Endothelial cell of umbilical vein (primary cell): Measurements from ENCODE around the gene COPB1. TPM values are rescaled to one million over a fixed set of nuclear protein-coding genes. Genes with fewer than 3 reads are reported as not detected.

Source experiments
- BruUV-seq: library from RNA; stranded (reverse); fragments of 400-500 nt; replicated peaks from 2 replicates; lab custom pipeline; 2021; lab: Mats Ljungman, UMichigan
- CTCF ChIA-PET: fragments of 300-600, 350-600 bp; sonication (Branson Sonifier 250); formaldehyde crosslinking; loops from one replicate; lab custom pipeline; 2021; ENCODE audit warnings: antibody characterized with exemption, inconsistent platforms; lab: Charles Lee
- POLR2A ChIA-PET: fragments of 300-600, 350-600 bp; sonication (Branson Sonifier 250); formaldehyde crosslinking; loops from one replicate; lab custom pipeline; 2021; ENCODE audit warnings: antibody characterized with exemption, inconsistent platforms; lab: Charles Lee
- DNase-seq: peaks from one replicate; pipeline ENCODE4 v3.0.0-alpha.2; 2011; ENCODE audit warnings: low read depth, low spot score
- FAIRE-seq: peaks from 2 replicates; lab custom pipeline; 2011; peaks lifted over from hg19 to GRCh38; lab: Jason Lieb, UNC
- H2AFZ ChIP-seq: 2 replicates; pipeline ENCODE4 v1.6.0; 2012; ENCODE audit warnings: low read depth, low read length, control low read depth, inconsistent platforms
- H3K27ac ChIP-seq: 2 replicates; pipeline ENCODE4 v1.5.1; 2011; ENCODE audit warnings: low read depth, mild to moderate bottlenecking, control low read depth, low read length, moderate library complexity; ENCODE audit not compliant: insufficient read depth
- H3K27me3 ChIP-seq, 2 experiments: 2 replicates each; pipeline versions ENCODE4 v1.6.0 to v1.6.1; 2011; ENCODE audit warnings: low read length in 2 of 2, mixed read lengths in 1 of 2; ENCODE audit not compliant: control insufficient read depth in 2 of 2, insufficient read depth in 2 of 2
- H3K36me3 ChIP-seq, 2 experiments: 2 replicates in 1 of 2; 3 replicates in 1 of 2; pipeline ENCODE4 v1.5.1; 2011; ENCODE audit warnings: low read length in 2 of 2, mild to moderate bottlenecking in 1 of 2, moderate library complexity in 1 of 2; ENCODE audit not compliant: control insufficient read depth in 2 of 2, insufficient read depth in 2 of 2; ENCODE audit errors: extremely low read depth in 1 of 2
- H3K4me1 ChIP-seq: 3 replicates; pipeline ENCODE4 v1.5.1; 2011; ENCODE audit warnings: mild to moderate bottlenecking, low read length; ENCODE audit not compliant: control insufficient read depth, insufficient read depth; ENCODE audit errors: extremely low read depth
- H3K4me2 ChIP-seq: 2 replicates; pipeline ENCODE4 v1.6.1; 2011; ENCODE audit warnings: low read length, control low read depth, mixed read lengths; ENCODE audit not compliant: insufficient read depth
- H3K4me3 ChIP-seq, 3 experiments: fragments of 200-600 bp in 1 of 3; sonication (generic), shearing (Covaris generic) in 1 of 3; replicated peaks in 1 of 3; 2 replicates each; pipeline ENCODE4 v1.5.1; 2011 to 2016; ENCODE audit warnings: control low read depth in 3 of 3, low read length in 3 of 3, mild to moderate bottlenecking in 2 of 3, inconsistent platforms in 1 of 3, low read depth in 1 of 3, moderate library complexity in 1 of 3; ENCODE audit not compliant: insufficient read depth in 1 of 3
- H3K79me2 ChIP-seq: 2 replicates; pipeline ENCODE4 v1.6.0; 2012; ENCODE audit warnings: low read length, inconsistent platforms; ENCODE audit not compliant: control insufficient read depth, insufficient read depth
- H3K9ac ChIP-seq: replicated peaks from 2 replicates; pipeline ENCODE3; 2011; ENCODE audit warnings: low read length, control low read depth; ENCODE audit not compliant: insufficient read depth; ENCODE audit errors: extremely low read depth
- H3K9me1 ChIP-seq: replicated peaks from 3 replicates; pipeline ENCODE4 v1.6.0; 2011; ENCODE audit warnings: mild to moderate bottlenecking, low read length; ENCODE audit not compliant: control insufficient read depth, insufficient read depth; ENCODE audit errors: extremely low read depth
- H3K9me3 ChIP-seq: replicated peaks from 2 replicates; pipeline ENCODE4 v1.5.1; 2012; ENCODE audit warnings: low read length, inconsistent platforms; ENCODE audit not compliant: control insufficient read depth, insufficient read depth
- H4K20me1 ChIP-seq: replicated peaks from 2 replicates; pipeline ENCODE3; 2011; ENCODE audit warnings: mild to moderate bottlenecking, low read length; ENCODE audit not compliant: control insufficient read depth, insufficient read depth; ENCODE audit errors: extremely low read depth
- EZH2 ChIP-seq: IDR thresholded peaks from 2 replicates; pipeline ENCODE4 v1.6.1; 2012; ENCODE audit warnings: borderline replicate concordance, low read depth, mild to moderate bottlenecking, moderate library complexity, low read length, inconsistent platforms; ENCODE audit not compliant: severe bottlenecking
- GATA2 ChIP-seq: IDR thresholded peaks from 2 replicates; pipeline ENCODE4 v1.7.0; 2011; ENCODE audit warnings: low read depth, mild to moderate bottlenecking, moderate library complexity, mixed read lengths, low read length; ENCODE audit not compliant: insufficient read length, insufficient read depth
- JUN ChIP-seq: IDR thresholded peaks from 2 replicates; pipeline ENCODE4 v1.6.1; 2011; ENCODE audit warnings: borderline replicate concordance, low read depth; ENCODE audit not compliant: insufficient read length, insufficient read depth
- POLR2AphosphoS5 ChIP-seq: IDR thresholded peaks from 2 replicates; pipeline ENCODE4 v1.6.1; 2012; ENCODE audit warnings: low read depth, mild to moderate bottlenecking, control low read depth, low read length, moderate library complexity; ENCODE audit not compliant: insufficient read depth
- dilution Hi-C: fragments of 300-500 bp; cut with MboI; formaldehyde crosslinking; loops from one replicate; pipeline ENCODE4 v1.15.0; 2019; ENCODE audit warnings: low sequenced_read_pairs; ENCODE audit not compliant: extremely low pct_ligation_motif_present
- intact Hi-C: fragments of 100-400 bp; cut with micrococcal nuclease; formaldehyde crosslinking; loops from one replicate; pipeline ENCODE4 v1.10.0; 2022
- polyA plus RNA-seq, 4 experiments: library from polyadenylated mRNA; depleted of rRNA in 3 of 4; stranded (reverse) in 3 of 4; unstranded in 1 of 4; fragments of >200 nt; gene quantifications; 2 replicates each; pipeline versions ENCODE4 v1.2.1 to v1.2.3, GENCODE V29; 2011 to 2012; ENCODE audit warnings: missing spikeins in 1 of 4
- total RNA-seq: library from RNA; stranded (reverse); gene quantifications from 2 replicates; pipeline ENCODE4 v1.2.3, GENCODE V29; 2021
- TF ChIP-seq, protein P1 (sequence below), 2 donors: IDR thresholded peaks; 1 replicate in 1 of 2; 2 replicates in 1 of 2; pipeline ENCODE4 v1.5.1; 2011; ENCODE audit warnings: low read length in 2 of 2, mild to moderate bottlenecking in 2 of 2, moderate library complexity in 2 of 2, control low read depth in 1 of 2, inconsistent platforms in 1 of 2, low read depth in 1 of 2; ENCODE audit not compliant: insufficient read depth in 1 of 2; ENCODE audit errors: extremely low read depth in 1 of 2
- TF ChIP-seq, protein P2 (sequence below): IDR thresholded peaks from 2 replicates; pipeline ENCODE4 v1.6.1; 2011; ENCODE audit not compliant: insufficient read depth, insufficient read length

The COPB1 gene
- total and polyA plus RNA-seq, 2 donors (not counting 3 experiments of a cell fraction or from before 2014, with no cell fraction given), result 61.1 to 145 TPM

- TF ChIP-seq, protein P1, sequence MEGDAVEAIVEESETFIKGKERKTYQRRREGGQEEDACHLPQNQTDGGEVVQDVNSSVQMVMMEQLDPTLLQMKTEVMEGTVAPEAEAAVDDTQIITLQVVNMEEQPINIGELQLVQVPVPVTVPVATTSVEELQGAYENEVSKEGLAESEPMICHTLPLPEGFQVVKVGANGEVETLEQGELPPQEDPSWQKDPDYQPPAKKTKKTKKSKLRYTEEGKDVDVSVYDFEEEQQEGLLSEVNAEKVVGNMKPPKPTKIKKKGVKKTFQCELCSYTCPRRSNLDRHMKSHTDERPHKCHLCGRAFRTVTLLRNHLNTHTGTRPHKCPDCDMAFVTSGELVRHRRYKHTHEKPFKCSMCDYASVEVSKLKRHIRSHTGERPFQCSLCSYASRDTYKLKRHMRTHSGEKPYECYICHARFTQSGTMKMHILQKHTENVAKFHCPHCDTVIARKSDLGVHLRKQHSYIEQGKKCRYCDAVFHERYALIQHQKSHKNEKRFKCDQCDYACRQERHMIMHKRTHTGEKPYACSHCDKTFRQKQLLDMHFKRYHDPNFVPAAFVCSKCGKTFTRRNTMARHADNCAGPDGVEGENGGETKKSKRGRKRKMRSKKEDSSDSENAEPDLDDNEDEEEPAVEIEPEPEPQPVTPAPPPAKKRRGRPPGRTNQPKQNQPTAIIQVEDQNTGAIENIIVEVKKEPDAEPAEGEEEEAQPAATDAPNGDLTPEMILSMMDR (IDR thresholded peaks at IDR 0.05; ENCODE audit: extremely low read depth in 1 of 2, insufficient read depth in 1 of 2, low read depth in 1 of 2, low read length in 2 of 2), result no peak
- TF ChIP-seq JUN (no peak), POLR2AphosphoS5 (no peak)
- no peaks in the 10 kb centered on the region for H3K9me3 ChIP-seq
- H3K9ac ChIP-seq, result no peak overlapping the region
- H2AFZ ChIP-seq, result no peak overlapping the region
- no TSS peak for BruUV-seq
- no peaks in the 10 kb centered on the region for H3K27me3 ChIP-seq
- H3K79me2 ChIP-seq, result no peaks in the 10 kb centered on the region
- no peaks in the 10 kb centered on the region for H3K9me1 ChIP-seq
- no peak overlapping the region for H3K27ac ChIP-seq
- ChIA-PET POLR2A (interaction anchor here (1.0 kb wide), 1 partner anchor 33 kb away, joined by 3 read pairs; no protein-coding TSS in a partner anchor), CTCF (interaction anchor here (0.7 to 7.0 kb wide), 3 partner anchors 34 to 149 kb away, joined by 3 to 514 read pairs (median 3); no protein-coding TSS in a partner anchor)
- H3K4me1 ChIP-seq, result peaks cover 7% of the 10 kb centered on the region
- H3K36me3 ChIP-seq, result peaks cover 1 to 3% of the 10 kb centered on the region in 2 experiments
- no peaks in the 10 kb centered on the region for H4K20me1 ChIP-seq
- H3K4me3 ChIP-seq, result no peak overlapping the region
- intact Hi-C loops, result no loop called here
- H3K4me2 ChIP-seq, result no peak overlapping the region
- FAIRE-seq (no peak), DNase-seq (no peak)
- dilution Hi-C loops, result loop anchor here (25.0 kb wide), 1 partner anchor 165 kb away; no protein-coding TSS in a partner anchor
These were observed 47.8 kb downstream of the COPB1 start for GRCh38 chr11:14451825-14452224.

GRCh38 chr11:14449302-14449714 is 50.3 kb downstream of the COPB1 start:
- H3K9ac ChIP-seq, result no peak overlapping the region

More at GRCh38 chr11:14449302-14449714, 50.3 kb downstream of the COPB1 start:
- Histone ChIP-seq H3K36me3 (no peaks in the 10 kb centered on the region), H3K4me3 (no peak overlapping the region), H3K27me3 (no peaks in the 10 kb centered on the region), H2AFZ (no peak overlapping the region), H3K4me2 (no peak overlapping the region), H3K9me3 (no peaks in the 10 kb centered on the region), H3K9me1 (no peaks in the 10 kb centered on the region), H3K4me1 (peaks cover 22% of the 10 kb centered on the region), H3K27ac (no peak overlapping the region), H4K20me1 (no peaks in the 10 kb centered on the region), H3K79me2 (no peaks in the 10 kb centered on the region)
- no TSS peak for BruUV-seq
- ChIA-PET POLR2A (no interaction called here), CTCF (interaction anchor here (0.9 to 5.6 kb wide), 6 partner anchors 10 to 149 kb away, joined by 3 to 41 read pairs (median 6); no protein-coding TSS in a partner anchor)
- TF ChIP-seq GATA2 (peak; percentile 16), EZH2 (no peak)
- TF ChIP-seq, protein P2, sequence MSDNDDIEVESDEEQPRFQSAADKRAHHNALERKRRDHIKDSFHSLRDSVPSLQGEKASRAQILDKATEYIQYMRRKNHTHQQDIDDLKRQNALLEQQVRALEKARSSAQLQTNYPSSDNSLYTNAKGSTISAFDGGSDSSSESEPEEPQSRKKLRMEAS, result no peak
- dilution Hi-C loops (no loop called here), intact Hi-C loops (no loop called here)
- FAIRE-seq, result no peak
- DNase-seq, result no peak
